GM12878 (cell line): ENCODE results near the gene NXNL1.

Experiments used
- HCFC1 ChIP-seq: fragments of 150-350 bp; IDR thresholded peaks from 2 replicates; pipeline ENCODE4 v1.6.1; 2014; ENCODE audit warnings: low read length
- POLR2AphosphoS5 ChIP-seq: IDR thresholded peaks from 2 replicates; pipeline ENCODE4 v1.6.1; 2011; ENCODE audit warnings: mild to moderate bottlenecking, low read length, inconsistent platforms
- RELA ChIP-seq: fragments of 450-650 bp; IDR thresholded peaks from 2 replicates; pipeline ENCODE4 v1.8.0; 2014; ENCODE audit warnings: borderline replicate concordance; ENCODE audit not compliant: partially characterized antibody
- SUZ12 ChIP-seq: fragments of 200-600 bp; sonication (generic); IDR thresholded peaks from one replicate; pipeline ENCODE4 v1.6.1; 2018; ENCODE audit warnings: antibody characterized with exemption, mild to moderate bottlenecking; ENCODE audit not compliant: unreplicated experiment
- TARDBP ChIP-seq: IDR thresholded peaks from 2 replicates; pipeline ENCODE4 v1.6.1; 2016; ENCODE audit warnings: borderline replicate concordance
- TF ChIP-seq, protein P1 (sequence below), 3 experiments: IDR thresholded peaks in 2 of 3; conservative IDR thresholded peaks in 1 of 3; 2 replicates each; pipeline ENCODE4 v1.5.1; 2011; ENCODE audit warnings: low read depth in 3 of 3, low read length in 3 of 3, mild to moderate bottlenecking in 3 of 3, control low read depth in 2 of 3, moderate library complexity in 2 of 3, inconsistent platforms in 1 of 3, mixed read lengths in 1 of 3; ENCODE audit not compliant: control insufficient read depth in 2 of 3, insufficient read depth in 1 of 3; ENCODE audit errors: extremely low read depth in 1 of 3
- TF ChIP-seq, protein P2 (sequence below): fragments of 150-350 bp; IDR thresholded peaks from 2 replicates; pipeline ENCODE4 v1.6.1; 2016; ENCODE audit warnings: low read depth, low read length
- TF ChIP-seq, protein P3 (sequence below): IDR thresholded peaks from 2 replicates; pipeline ENCODE4 v1.6.1; 2012; ENCODE audit warnings: low read depth, low read length, improper control_type of control experiment
- TF ChIP-seq, protein P4 (sequence below): IDR thresholded peaks from 2 replicates; pipeline ENCODE4 v1.6.1; 2012; ENCODE audit warnings: mild to moderate bottlenecking, low read depth, low read length

DNA sequence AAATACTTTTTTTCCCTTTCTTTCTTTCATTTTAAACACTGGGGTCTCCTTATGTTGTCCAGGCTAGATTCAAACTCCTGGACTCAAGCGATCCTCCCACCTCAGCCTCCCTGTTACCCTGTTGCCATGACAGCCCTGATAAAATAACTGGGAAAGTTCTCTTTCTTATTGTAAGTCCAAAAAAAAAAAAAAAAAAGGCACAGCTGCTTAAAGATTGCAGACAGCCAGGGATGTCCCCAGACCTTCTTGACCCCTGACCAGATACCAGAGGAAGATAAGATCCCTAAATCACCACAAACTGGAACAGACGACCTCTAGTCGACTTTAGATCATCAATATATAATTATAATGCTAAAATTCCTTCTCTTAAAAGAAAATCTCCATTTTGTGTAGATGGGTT lies 42.0 kb downstream of the NXNL1 start:
- TF ChIP-seq, protein P1, sequence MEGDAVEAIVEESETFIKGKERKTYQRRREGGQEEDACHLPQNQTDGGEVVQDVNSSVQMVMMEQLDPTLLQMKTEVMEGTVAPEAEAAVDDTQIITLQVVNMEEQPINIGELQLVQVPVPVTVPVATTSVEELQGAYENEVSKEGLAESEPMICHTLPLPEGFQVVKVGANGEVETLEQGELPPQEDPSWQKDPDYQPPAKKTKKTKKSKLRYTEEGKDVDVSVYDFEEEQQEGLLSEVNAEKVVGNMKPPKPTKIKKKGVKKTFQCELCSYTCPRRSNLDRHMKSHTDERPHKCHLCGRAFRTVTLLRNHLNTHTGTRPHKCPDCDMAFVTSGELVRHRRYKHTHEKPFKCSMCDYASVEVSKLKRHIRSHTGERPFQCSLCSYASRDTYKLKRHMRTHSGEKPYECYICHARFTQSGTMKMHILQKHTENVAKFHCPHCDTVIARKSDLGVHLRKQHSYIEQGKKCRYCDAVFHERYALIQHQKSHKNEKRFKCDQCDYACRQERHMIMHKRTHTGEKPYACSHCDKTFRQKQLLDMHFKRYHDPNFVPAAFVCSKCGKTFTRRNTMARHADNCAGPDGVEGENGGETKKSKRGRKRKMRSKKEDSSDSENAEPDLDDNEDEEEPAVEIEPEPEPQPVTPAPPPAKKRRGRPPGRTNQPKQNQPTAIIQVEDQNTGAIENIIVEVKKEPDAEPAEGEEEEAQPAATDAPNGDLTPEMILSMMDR (IDR thresholded peaks at IDR 0.05 in 2 of 3, conservative IDR thresholded peaks at IDR 0.05 in 1 of 3; ENCODE audit: control insufficient read depth in 2 of 3, extremely low read depth in 1 of 3, insufficient read depth in 1 of 3, low read depth in 3 of 3, low read length in 3 of 3) = no peak
- TF ChIP-seq SUZ12 (no peak), TARDBP (no peak), RELA (no peak), POLR2AphosphoS5 (no peak), HCFC1 (no peak)
- TF ChIP-seq, protein P2, sequence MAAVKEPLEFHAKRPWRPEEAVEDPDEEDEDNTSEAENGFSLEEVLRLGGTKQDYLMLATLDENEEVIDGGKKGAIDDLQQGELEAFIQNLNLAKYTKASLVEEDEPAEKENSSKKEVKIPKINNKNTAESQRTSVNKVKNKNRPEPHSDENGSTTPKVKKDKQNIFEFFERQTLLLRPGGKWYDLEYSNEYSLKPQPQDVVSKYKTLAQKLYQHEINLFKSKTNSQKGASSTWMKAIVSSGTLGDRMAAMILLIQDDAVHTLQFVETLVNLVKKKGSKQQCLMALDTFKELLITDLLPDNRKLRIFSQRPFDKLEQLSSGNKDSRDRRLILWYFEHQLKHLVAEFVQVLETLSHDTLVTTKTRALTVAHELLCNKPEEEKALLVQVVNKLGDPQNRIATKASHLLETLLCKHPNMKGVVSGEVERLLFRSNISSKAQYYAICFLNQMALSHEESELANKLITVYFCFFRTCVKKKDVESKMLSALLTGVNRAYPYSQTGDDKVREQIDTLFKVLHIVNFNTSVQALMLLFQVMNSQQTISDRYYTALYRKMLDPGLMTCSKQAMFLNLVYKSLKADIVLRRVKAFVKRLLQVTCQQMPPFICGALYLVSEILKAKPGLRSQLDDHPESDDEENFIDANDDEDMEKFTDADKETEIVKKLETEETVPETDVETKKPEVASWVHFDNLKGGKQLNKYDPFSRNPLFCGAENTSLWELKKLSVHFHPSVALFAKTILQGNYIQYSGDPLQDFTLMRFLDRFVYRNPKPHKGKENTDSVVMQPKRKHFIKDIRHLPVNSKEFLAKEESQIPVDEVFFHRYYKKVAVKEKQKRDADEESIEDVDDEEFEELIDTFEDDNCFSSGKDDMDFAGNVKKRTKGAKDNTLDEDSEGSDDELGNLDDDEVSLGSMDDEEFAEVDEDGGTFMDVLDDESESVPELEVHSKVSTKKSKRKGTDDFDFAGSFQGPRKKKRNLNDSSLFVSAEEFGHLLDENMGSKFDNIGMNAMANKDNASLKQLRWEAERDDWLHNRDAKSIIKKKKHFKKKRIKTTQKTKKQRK = no peak
- TF ChIP-seq, protein P3, sequence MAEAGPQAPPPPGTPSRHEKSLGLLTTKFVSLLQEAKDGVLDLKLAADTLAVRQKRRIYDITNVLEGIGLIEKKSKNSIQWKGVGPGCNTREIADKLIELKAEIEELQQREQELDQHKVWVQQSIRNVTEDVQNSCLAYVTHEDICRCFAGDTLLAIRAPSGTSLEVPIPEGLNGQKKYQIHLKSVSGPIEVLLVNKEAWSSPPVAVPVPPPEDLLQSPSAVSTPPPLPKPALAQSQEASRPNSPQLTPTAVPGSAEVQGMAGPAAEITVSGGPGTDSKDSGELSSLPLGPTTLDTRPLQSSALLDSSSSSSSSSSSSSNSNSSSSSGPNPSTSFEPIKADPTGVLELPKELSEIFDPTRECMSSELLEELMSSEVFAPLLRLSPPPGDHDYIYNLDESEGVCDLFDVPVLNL = no peak
- TF ChIP-seq, protein P4, sequence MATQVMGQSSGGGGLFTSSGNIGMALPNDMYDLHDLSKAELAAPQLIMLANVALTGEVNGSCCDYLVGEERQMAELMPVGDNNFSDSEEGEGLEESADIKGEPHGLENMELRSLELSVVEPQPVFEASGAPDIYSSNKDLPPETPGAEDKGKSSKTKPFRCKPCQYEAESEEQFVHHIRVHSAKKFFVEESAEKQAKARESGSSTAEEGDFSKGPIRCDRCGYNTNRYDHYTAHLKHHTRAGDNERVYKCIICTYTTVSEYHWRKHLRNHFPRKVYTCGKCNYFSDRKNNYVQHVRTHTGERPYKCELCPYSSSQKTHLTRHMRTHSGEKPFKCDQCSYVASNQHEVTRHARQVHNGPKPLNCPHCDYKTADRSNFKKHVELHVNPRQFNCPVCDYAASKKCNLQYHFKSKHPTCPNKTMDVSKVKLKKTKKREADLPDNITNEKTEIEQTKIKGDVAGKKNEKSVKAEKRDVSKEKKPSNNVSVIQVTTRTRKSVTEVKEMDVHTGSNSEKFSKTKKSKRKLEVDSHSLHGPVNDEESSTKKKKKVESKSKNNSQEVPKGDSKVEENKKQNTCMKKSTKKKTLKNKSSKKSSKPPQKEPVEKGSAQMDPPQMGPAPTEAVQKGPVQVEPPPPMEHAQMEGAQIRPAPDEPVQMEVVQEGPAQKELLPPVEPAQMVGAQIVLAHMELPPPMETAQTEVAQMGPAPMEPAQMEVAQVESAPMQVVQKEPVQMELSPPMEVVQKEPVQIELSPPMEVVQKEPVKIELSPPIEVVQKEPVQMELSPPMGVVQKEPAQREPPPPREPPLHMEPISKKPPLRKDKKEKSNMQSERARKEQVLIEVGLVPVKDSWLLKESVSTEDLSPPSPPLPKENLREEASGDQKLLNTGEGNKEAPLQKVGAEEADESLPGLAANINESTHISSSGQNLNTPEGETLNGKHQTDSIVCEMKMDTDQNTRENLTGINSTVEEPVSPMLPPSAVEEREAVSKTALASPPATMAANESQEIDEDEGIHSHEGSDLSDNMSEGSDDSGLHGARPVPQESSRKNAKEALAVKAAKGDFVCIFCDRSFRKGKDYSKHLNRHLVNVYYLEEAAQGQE = no peak
